Neural crest cell (in vitro differentiated cells): ENCODE data around the gene HOXB3. TPM values are rescaled to one million over a fixed set of nuclear protein-coding genes. Genes with fewer than 3 reads are reported as not detected.

Experiments used
- DNase-seq: peaks from one replicate; pipeline ENCODE4 v3.0.0; 2021; ENCODE audit warnings: low read depth, mixed read lengths, low spot score
- H3K27ac Mint-ChIP-seq: one replicate; pipeline ENCODE4 v1.8.0; 2021; ENCODE audit warnings: mild to moderate bottlenecking, mixed read lengths; ENCODE audit not compliant: unreplicated experiment
- H3K27me3 Mint-ChIP-seq: 2 replicates; pipeline ENCODE4 v1.8.0; 2021; ENCODE audit warnings: low read depth, mild to moderate bottlenecking, mixed read lengths
- H3K36me3 Mint-ChIP-seq: 2 replicates; pipeline ENCODE4 v1.8.0; 2021; ENCODE audit warnings: low read depth, mild to moderate bottlenecking, mixed read lengths
- H3K4me1 Mint-ChIP-seq: 2 replicates; pipeline ENCODE4 v1.8.0; 2021; ENCODE audit warnings: mixed read lengths
- H3K4me3 Mint-ChIP-seq: one replicate; pipeline ENCODE4 v1.8.0; 2021; ENCODE audit warnings: mild to moderate bottlenecking, mixed read lengths
- H3K9me3 Mint-ChIP-seq: 2 replicates; pipeline ENCODE4 v1.8.0; 2021; ENCODE audit warnings: mixed read lengths
- total RNA-seq: library from RNA; stranded (reverse); gene quantifications from 2 replicates; pipeline ENCODE4 v1.2.1, GENCODE V29; 2021
- TF ChIP-seq, protein P1 (sequence below): fragments of 200-600 bp; sonication (generic); conservative IDR thresholded peaks from 2 replicates; pipeline ENCODE4 v1.5.0; 2021; ENCODE audit warnings: antibody characterized with exemption, mild to moderate bottlenecking

The HOXB3 gene
- total RNA-seq, 1 donor from 2014 or later, result 22.8 TPM

DNA sequence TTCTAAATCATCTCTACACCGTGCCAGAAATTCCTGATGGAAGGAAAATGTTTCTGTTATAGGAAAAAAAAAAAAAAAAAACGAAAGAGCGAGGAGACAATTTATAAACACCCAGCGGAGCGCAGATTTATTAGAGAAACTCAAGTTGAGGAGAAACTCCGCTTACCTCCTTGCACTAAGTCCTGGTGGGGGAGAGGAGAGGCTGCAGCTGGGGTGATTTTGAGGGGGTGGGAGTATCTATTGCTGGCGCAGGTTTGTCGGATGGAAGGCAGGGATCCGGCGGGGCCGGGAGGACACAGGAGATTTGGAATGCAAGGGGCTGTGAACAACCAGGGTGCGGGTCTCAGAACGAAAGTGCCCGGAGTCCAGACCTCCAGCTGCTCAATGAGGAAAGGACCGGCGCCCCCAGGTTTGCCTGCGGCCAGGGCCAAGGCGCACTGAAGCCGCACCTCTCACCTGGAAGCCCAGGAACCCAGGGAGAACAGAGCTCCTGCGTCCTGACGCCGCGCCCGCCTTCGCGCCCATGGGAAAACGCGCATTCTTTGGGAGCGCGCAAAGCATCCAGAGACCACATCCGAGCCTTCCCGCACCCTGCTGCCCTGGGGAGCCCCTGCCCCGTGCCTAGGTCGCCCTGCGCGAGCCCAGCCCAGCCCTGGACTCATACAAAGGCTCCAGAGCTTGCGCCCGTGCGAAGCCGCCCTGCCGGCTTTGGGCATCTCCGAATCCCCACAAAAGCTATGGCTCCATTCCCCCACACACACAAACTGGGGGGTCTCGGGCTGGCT is 27.6 kb upstream of the HOXB3 start:
- Mint-ChIP-seq H3K4me3 (peak overlapping the region; percentile 88), H3K4me1 (peaks cover 14% of the 10 kb centered on the region), H3K27me3 (peaks cover 100% of the 10 kb centered on the region), H3K27ac (no peak overlapping the region), H3K9me3 (no peaks in the 10 kb centered on the region), H3K36me3 (peaks cover 15% of the 10 kb centered on the region)
- no peak for DNase-seq
- TF ChIP-seq, protein P1, sequence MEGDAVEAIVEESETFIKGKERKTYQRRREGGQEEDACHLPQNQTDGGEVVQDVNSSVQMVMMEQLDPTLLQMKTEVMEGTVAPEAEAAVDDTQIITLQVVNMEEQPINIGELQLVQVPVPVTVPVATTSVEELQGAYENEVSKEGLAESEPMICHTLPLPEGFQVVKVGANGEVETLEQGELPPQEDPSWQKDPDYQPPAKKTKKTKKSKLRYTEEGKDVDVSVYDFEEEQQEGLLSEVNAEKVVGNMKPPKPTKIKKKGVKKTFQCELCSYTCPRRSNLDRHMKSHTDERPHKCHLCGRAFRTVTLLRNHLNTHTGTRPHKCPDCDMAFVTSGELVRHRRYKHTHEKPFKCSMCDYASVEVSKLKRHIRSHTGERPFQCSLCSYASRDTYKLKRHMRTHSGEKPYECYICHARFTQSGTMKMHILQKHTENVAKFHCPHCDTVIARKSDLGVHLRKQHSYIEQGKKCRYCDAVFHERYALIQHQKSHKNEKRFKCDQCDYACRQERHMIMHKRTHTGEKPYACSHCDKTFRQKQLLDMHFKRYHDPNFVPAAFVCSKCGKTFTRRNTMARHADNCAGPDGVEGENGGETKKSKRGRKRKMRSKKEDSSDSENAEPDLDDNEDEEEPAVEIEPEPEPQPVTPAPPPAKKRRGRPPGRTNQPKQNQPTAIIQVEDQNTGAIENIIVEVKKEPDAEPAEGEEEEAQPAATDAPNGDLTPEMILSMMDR, result no peak

DNA sequence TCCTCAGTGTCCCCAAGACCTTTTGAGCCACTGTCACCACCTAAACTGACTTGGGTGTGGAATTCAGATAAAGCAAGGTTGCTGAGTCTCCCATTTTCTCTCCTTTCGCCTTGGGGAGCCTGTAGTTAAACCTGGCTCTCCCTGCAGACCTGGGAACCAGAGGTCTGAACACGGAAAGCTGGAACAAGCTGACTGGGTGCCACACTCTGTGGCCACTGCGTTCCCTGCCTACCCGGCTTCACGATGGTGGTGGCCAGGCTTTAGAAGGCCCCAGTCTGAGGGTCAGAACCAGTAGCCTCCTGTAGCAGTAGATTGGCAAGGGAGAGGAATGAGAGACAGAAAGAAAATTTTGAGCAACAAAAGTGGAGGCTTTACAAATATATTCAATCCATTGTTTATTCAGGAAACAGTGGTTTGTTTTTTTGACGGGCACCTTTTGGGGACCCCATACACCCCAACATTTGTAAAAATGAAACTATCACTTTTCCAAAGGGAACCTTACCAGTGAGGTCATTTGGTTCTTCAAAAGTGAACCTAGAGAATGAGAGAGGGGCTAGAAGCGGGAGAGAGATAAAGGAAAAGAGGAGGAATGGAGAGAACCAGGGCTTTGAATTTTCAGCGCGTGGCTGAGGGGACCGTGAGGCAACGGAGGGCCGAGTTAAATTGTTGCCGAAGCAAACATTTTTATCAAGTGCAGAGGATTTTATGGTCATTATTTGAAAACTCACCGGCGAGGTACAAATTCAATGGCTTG is 26.9 kb upstream of the HOXB3 start:
- DNase-seq, result no peak
- H3K36me3 Mint-ChIP-seq, result peaks cover 16% of the 10 kb centered on the region
- H3K9me3 Mint-ChIP-seq, result no peaks in the 10 kb centered on the region
- H3K27ac Mint-ChIP-seq, result no peak overlapping the region
- peaks cover 100% of the 10 kb centered on the region for H3K27me3 Mint-ChIP-seq
- H3K4me1 Mint-ChIP-seq, result peaks cover 19% of the 10 kb centered on the region
- TF ChIP-seq, protein P1, result no peak
- peak overlapping the region; percentile 88 for H3K4me3 Mint-ChIP-seq

DNA sequence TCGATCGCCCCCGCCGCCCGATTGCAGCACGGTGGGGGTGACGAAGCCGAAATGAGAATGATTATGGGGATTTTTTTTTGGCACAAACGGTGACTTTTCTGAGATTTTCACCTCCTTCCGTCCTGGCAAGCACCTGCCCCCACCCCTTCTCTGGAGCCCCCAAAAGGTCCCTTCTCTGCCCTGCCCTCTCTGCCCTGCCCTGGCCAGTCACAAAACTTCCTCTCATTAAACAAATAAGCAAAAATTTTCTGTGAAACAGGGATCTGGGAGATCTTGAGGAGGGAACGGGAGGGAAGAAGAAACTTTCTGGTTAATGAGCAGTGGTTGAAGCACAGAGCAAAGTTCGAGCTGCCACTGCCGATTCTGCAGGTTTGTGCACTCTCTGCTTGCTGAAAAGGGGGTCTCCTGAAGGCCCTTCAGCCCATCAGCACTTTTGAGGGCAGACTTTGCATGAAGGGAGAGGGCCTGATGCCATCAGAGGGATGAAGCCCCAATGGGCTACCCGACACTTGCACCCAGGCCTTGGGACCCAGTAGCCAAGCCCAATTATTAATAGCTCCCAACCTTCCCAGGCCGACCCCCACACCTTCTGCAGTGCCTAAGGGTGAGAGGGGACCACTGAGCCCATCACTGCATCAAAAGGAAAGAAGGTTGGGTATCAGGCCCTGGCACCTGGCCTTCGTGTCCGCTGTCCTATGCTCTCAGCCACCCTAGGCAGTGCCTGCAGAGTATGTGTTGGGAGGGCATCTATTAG is 26.1 kb upstream of the HOXB3 start:
- H3K27ac Mint-ChIP-seq, result peak overlapping the region; percentile 54

GRCh38 chr17:48615047-48615962 is 25.3 kb upstream of the HOXB3 start, which contains the start of gene HOXB8:
Gene HOXB8 (minus strand): TSS chr17:48615292. CDS start chr17:48614704, 588 bp downstream.
- Mint-ChIP-seq H3K4me1 (peaks cover 21% of the 10 kb centered on the region), H3K36me3 (peaks cover 13% of the 10 kb centered on the region), H3K9me3 (no peaks in the 10 kb centered on the region), H3K27me3 (peaks cover 100% of the 10 kb centered on the region), H3K27ac (peak within 1 kb of the TSS; percentile 87), H3K4me3 (peak within 1 kb of the TSS; percentile 88)
- DNase-seq, result no peak
- TF ChIP-seq, protein P1, result no peak

More for the DNA sequence above, 26.1 kb upstream of the HOXB3 start:
- no peaks in the 10 kb centered on the region for H3K9me3 Mint-ChIP-seq
- no peak for DNase-seq
- H3K4me3 Mint-ChIP-seq, result peak overlapping the region; percentile 88
- TF ChIP-seq, protein P1, result no peak
- peaks cover 100% of the 10 kb centered on the region for H3K27me3 Mint-ChIP-seq
- H3K4me1 Mint-ChIP-seq, result peaks cover 17% of the 10 kb centered on the region
- H3K36me3 Mint-ChIP-seq, result peaks cover 13% of the 10 kb centered on the region
